ENCODE measurements around the gene MAN2C1.
"Not testable (repeated sequence)": the region's sequence is repeated elsewhere in the genome, so short reads cannot be mapped to it uniquely, and the experiment has no call there.

Gene MAN2C1

DNA sequence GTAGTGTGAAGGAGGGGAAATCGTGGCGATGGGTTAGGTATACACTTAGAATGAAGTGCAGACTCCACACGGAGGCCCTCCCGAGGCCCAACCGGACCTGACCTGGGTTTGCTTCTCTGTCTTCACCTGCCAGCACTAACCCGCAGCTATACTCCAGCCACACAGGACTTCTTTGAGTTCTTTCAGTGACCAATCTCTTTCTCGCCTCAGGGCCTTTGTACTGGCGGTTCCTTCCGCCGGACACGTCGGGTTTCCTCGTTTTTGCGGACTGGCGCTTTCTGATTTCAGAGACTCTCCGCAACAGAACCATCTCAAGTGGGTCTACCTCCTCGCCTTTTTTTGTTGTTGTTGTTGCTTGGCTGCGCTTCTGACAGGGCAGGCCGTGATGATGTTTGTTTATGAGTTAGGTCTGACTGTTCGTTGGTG is 21.6 kb downstream of the MAN2C1 start, which contains the start of gene NEIL1:
TSS of gene NEIL1 (plus strand) at position 244 of the 426 bp plus-strand sequence. CDS start 1,867 bp downstream, outside the sequence.
- no peak for DNase-seq (ENCODE audit: low read depth, low spot score)

GRCh38 chr15:75343953-75344352 is 24.5 kb downstream of the MAN2C1 start:
- not testable (repeated sequence) for DNase-seq (ENCODE audit: low read depth, low spot score)

DNA sequence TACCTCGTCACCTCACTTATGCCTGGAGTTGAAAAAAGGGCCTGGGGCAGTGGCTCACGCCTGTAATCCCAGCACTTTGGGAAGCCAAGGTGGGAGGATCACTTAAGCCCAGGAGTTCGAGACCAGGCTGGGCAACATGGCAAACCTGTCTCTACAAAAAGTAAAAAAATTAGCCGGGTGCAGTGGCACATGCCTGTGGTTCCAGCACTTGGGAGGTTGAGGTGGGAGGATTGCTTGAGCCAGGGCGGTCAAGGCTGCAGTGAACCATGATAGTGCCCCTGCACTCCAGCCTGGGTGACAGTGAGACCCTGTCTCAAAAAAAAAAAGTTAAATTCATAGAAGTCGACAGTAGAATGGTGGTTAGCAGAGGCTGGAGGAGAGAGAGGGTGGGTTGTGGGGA is 26.2 kb downstream of the MAN2C1 start:
- DNase-seq (ENCODE audit: low read depth, low spot score): no peak

- DNase-seq (ENCODE audit: low read depth, low spot score): no peak
Measured at GRCh38 chr15:75339531-75340240, 28.7 kb downstream of the MAN2C1 start.

DNA sequence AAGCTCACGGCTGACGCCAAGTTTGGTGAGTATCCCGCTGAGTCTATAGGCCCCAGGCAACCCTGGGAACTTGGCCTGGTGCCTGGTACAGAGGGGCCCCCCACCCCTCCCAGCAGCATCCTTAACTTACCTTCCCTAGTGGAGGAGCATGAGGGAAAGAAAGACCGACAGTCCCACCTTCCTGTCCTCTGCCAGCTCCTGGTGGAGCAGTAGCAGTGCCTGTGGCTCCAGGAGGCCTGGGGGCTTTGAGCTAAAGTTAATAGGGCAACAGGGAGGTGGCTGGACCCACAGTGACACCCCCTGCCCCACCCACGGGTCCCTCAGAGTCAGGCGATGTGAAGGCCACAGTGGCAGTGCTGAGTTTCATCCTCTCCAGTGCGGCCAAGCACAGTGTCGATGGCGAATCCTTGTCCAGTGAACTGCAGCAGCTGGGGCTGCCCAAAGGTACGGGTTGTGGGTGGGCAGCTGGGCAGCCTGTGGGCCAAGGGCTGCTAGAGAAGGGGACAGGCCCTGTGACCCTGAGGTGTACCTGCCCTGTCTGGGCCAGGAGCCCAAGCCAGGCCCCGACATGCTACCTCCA is 29.7 kb downstream of the MAN2C1 start:
- no peak for DNase-seq (ENCODE audit: low read depth, low spot score)

GRCh38 chr15:75335705-75336355 is 32.6 kb downstream of the MAN2C1 start, which contains the start of gene COMMD4:
TSS of gene COMMD4 (plus strand) at chr15:75336063. CDS start at chr15:75336090, 27 bp downstream.
- peak; percentile 62 for DNase-seq (ENCODE audit: low read depth, low spot score)

- no peak for DNase-seq (ENCODE audit: low read depth, low spot score)
Measured at GRCh38 chr15:75335313-75335704, 33.1 kb downstream of the MAN2C1 start.

DNA sequence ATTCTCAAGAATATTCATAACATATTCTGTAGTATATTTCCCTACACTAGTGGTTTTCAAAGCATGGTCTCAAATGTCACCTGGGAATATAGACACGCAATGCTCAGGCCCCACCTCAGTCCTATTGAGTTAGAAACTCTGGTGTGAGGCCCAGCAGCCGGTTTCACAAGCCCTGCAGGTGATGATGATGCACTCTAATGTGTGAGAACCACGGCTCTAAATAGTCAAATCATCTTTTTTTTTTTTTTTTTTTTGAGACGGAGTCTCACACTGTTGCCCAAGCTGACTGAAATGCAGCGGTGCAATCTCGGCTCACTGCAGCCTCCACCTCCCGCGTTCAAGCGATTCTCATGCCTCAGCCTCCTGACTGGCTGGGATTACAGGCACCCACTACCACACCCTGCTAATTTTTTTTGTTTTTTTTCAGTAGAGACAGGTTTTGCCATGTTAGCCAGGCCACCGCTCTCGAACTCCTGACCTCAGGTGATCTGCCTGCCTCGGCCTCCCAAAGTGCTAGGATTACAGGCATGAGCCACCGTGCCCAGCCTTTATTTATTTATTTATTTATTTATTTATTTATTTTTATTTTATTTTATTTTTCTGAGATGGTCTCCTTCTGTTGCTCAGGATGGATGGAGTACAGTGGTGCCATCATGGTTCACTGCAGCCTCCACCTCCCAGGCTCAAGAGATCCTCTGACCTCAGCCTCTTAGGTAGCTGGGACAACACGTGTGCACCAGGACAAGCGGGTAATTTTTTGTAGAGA is 34.6 kb downstream of the MAN2C1 start:
- DNase-seq (ENCODE audit: low read depth, low spot score): not testable (repeated sequence)

- not testable (repeated sequence) for DNase-seq (ENCODE audit: low read depth, low spot score)
Measured at GRCh38 chr15:75332093-75332492, 36.3 kb downstream of the MAN2C1 start.

DNA sequence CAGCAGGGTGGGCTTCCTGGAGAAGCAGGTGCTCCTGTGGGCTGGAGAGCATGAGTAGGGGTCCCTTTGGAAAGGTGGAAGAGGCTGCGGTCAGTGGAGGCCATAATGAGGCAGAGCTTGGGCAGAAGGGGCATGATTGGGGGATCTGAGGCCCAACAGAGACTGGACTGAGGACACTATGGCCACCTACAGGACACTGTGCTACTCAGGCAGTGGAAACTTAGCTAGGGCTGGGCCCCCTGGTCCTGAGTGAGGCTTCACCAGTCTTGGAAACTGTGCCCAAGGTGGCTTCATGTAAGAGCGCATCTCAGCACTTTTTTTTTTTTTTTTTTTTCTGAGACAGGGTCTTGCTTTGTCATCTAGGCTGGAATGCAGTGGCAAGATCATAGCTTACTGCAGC is 38.8 kb downstream of the MAN2C1 start:
- no peak for DNase-seq (ENCODE audit: low read depth, low spot score)

DNA sequence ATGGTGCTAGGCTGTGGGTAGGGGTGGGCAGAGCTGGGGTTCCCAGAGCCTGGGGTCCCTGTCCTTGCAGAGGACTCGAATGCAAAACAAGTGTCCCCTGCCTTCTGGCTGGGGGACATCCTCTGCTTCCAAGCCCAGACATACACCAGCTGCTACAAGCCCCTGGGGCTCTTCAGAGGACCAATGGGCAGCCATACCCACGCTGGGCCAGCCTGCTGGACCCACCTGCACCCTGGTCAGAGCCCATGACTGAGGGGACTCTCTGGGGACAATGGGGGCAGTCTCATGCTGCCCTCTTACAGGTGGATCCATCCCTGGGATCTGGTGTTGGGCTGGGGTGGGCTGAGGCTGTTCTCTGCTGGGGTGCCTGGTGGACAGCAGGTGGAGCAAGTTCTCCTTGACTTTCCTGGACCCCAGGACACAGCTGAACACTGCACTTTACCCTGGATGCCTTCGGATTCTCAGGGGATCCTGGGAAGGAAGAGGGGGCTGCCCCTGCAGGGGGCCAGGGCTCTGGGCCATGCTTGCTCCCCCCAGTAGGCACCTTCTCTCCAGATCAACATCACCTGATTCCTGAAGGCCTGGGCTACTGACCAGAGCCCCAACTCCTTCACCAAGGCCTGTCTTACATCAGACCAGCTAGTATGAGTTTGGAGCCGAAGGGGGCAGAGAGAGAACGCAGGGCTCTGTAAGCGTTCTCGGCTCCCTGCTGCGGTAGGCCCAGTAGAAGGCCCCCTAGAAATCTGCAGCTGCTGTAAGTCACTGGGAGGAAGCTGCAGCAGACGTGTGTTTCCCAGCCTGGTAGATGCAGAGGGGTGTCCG is 39.7 kb downstream of the MAN2C1 start:
- no peak for DNase-seq (ENCODE audit: low read depth, low spot score)

GRCh38 chr15:75327491-75327890 is 40.9 kb downstream of the MAN2C1 start:
- DNase-seq (ENCODE audit: low read depth, low spot score): no peak

DNA sequence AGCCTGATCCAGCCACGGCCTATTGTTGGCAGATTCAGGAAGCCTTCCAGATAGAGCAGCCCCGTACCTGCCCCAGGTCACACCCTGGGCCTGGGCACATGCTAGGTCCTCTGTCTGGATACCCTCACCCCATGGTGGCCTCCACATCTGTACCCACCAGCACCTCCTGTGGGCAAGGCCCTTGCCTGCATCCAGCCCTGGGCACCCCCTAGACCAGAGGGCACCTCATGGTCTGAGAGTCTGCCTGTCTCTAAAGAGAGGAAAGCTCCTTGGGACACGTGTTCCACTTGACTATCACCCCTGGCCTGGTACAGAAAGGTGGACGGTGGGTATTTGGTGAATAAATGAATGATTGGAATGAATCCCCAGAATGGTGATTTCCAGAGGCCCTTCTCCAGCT is 41.4 kb downstream of the MAN2C1 start:
- DNase-seq (ENCODE audit: low read depth, low spot score): no peak

- no peak for DNase-seq (ENCODE audit: low read depth, low spot score)
Measured at GRCh38 chr15:75325922-75326321, 42.5 kb downstream of the MAN2C1 start.

DNA sequence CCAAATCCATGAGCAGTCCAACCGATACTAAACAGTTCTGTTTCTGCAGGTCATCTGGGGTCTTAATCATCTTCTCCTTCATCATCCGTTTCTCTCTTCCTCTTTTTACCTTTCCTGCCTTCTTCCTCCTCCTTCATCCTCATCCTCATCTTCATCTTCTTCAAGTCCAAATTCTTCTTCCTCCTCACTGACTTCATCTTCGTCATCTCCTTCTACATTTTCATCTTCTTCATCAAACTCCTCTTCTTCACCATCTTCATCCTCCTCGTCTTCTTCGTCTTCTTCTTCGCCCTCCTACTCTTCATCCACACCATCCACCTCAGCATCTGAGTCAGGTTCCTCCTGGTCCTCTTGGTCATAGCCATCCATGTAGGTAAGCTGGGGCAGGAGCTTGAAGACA is 46.7 kb downstream of the MAN2C1 start:
- DNase-seq (ENCODE audit: low read depth, low spot score): no peak

GRCh38 chr15:75319231-75319897 is 49.0 kb downstream of the MAN2C1 start:
- not testable (repeated sequence) for DNase-seq (ENCODE audit: low read depth, low spot score)

GRCh38 chr15:75314552-75315290 is 53.7 kb downstream of the MAN2C1 start:
- no peak for DNase-seq (ENCODE audit: low read depth, low spot score)

- no peak for DNase-seq (ENCODE audit: low read depth, low spot score)
Measured at GRCh38 chr15:75313116-75313845, 55.1 kb downstream of the MAN2C1 start.

- DNase-seq (ENCODE audit: low read depth, low spot score): not testable (repeated sequence)
Measured at GRCh38 chr15:75312548-75312947, 55.9 kb downstream of the MAN2C1 start.

All from activated CD4-positive, CD25-positive, alpha-beta regulatory T cell treated with anti-CD3 and anti-CD28 coated beads, Interleukin-2, amount 50 U/mL, for 16 hours (primary cell).